Activated CD8-positive, alpha-beta memory T cell treated with anti-CD3 and anti-CD28 coated beads, Interleukin-2, amount 50 U/mL, for 1 hour (primary cell): ENCODE data around the gene CARD9.

ENCODE experiments used
- DNase-seq: peaks from one replicate; pipeline ENCODE4 v3.0.0-alpha.2; 2020; ENCODE audit errors: extremely low read depth

Gene CARD9

DNA sequence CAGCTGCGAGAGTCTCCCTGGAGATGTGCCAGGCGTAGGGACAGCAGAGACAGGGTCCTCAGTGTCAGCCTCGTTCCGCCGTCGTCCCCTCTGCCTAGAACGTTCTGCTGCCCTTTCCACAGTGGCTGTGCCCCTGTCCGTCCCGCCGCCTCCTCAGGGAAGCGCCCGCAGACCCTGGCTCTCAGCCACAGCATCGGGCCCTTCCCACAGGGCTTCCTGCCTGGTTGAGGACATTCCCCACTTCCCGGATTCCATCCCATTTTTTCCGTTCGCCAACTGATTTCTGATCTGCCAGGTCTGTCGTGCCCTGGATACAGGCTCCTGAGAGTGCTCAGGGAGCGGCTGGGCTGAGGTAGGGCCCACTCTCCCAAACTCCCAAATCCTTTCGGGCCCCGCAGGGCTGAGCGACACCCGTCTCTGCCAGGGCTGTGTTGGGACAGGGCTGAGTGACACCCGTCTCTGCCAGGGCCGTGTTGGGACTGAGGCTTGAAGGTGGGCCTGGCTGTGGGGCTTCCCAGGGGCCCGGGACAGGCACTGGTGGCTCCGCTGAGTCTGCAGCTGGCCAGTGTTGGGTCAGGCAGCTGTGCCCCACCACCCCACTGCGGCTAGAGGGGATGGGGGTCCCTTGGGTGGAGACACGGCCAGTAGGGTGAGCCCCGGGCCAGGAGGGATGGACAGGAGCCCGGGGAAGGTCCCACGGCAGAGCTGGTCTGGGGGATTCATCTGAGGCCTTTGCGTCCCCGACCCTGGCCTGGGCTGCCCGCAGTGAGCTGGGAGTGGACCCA, 25.8 kb downstream of the CARD9 start:
- DNase-seq = no peak

DNA sequence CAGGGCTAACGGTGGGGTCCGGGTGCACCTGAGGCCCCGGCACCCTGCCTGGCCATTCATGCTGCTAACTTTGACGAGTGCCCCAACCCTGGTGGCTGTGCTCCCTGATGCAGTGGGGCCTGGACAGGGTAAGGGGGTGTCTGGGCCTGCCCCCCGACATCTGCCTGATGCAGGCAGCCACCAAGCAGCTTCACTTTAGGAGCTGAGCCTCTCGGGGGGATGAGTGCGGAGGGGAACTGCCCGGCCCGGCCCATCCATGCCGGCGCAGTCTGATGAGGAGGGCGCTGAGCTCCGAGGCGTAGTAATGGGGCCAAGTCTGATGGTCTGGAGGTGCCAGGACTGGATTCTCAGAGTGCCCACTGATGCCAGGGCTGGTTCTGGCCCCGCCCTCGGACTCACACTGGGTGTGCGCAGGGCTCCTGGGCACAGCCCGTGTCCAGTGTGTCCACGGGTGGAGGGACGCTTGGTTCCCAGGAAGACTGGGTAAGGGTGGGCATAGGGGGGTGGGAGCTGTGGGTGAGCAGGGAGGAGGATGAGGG, 26.5 kb downstream of the CARD9 start:
- no peak for DNase-seq

DNA sequence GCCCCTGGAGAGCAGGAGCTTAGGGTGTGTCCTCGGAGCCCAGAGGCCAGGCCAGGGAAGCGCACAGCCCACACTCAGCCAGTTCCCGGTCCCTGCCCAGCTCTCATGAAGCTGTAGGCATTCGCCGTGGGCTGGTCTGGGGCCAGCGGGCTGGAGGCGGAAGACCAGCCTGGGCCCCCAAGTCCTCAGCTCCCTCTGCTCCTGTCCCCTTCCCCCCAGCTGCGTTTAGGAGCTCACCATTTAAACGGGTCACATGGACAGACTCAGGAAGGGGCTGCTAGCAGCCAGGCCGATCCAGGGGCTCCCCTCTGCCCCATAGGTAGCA, 27.4 kb downstream of the CARD9 start:
- DNase-seq = no peak

DNA sequence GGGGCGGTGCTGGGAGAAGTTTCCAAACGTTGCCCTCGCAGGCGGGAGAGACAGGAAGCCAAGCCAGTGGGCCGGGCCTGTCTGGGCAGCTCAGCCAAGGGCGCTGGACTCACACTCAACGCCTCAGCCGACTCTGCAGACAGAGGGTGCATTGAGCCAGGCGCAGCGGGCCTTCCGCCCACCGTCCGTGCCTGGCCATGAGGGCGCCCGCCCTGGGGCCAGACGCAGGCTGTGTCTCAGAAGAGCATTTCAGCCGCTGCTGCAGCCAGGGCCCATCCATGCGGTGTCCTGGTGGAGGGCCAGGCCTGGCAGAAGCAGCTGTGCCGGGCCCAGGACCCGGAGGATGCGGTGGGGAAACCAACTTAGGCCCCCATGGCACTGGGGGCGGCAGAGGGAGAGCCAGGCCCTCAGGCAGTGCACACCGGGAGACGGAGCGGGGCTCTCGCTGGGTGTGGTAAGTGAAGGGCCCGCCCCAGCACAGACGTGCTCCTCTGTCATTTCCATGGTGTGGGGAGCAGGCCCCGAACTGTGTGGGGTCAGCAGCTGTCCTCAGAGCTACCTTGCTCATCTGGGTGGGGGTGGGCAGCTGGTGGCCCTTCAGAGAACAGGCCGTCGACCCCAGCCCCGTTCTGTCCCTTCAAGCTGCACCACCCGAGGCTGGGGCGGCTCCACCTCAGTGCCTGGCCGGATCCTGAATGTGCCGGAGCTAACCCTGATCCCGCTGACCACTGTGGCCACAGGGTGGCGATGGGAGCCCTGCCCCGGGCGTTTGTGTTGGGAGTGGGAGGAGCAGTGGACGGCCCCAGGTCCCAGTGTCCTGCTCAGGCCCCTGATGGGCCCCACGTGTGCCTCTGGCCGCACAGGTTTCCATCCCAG, 27.9 kb downstream of the CARD9 start:
- DNase-seq = no peak

DNA sequence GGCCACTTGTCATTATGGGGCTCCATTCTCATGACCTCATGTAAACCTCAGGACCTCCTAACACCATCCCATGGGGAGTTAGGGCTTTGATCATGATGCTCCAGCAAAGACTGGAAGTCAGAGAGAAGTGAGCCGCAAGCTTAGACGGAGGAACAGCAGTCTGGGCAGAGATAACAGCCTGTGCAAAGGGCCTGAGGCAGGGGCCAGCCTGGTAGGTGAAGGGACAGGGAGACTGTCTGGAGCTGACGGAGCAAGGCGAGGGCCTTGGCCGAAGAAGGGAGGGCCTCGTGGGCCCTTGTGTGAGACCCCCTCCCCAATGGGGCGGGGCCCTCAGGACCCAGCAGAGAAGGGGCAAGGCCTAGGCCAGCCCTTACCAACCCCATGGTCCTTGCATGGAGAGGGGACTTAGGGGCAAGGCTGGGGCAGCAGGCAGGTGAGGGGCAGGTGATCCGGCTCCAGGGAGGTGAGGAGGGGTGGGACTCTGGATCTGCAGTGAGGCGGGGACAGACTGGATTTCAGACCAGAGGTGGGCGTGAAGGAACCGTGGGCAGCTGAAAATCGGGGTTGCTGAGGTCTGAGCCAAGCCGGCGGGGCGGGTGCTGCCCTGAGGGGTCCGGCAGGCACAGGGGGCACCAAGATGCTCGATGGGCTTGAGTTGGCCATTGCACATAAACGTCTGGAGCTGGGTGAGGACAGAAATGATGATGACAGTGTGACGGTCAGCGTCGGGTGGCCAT, 28.8 kb downstream of the CARD9 start:
- DNase-seq = no peak

DNA sequence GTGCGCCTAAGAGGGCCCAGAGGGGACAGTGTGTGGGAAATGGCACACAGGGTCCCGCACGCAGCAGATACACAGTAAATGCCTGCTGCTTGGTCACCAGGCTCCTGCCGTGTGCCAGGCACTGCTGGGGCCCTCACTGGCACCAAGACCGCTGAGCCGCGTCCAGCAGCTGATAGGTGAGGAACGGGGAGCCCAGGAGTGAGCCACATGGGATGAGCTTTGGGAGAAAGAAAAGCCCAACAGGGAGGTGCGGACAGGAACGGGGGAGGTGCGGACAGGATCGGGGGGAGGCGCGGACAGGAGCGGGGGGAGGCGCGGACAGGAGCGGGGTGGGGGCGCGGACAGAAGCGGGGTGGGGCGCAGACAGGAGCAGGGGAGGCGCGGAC, 29.6 kb downstream of the CARD9 start:
- no peak for DNase-seq

DNA sequence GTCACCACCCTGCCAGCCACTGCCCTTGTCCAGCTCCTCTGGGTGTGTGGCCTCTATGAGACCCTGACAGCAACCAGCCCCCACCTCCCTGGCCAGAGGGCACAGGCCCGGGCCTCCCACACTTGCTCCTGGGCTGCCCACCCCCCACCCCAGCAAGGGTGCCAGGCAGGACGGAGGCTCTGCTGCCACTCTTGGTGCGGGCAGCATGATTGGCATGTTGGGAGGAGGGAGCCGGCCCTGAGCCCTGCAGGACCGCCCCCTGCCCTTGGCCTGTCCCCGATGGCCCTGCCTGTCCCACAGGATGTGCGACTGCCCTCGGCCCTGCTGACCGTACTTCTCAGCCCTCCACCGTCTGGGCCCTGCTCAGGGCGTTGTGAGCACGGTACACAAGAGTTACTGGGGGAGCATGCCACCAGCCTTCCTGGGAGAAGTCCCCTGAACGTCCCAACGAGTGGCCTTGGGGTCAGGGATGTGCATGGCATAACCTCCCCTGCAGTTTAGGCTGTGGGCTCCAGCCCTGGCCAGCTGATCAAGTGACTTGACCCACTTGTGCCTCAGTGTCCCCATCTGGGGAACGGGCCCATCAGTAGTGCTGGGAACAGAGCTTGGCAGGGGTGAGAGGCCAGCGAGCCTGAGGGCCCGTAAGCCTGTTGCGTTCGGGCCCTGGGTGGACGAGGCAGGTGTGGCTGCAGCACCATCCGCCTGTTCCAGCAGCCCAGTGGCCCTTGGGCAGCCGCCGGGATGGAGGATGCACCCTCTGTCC, 30.2 kb downstream of the CARD9 start:
- no peak for DNase-seq

DNA sequence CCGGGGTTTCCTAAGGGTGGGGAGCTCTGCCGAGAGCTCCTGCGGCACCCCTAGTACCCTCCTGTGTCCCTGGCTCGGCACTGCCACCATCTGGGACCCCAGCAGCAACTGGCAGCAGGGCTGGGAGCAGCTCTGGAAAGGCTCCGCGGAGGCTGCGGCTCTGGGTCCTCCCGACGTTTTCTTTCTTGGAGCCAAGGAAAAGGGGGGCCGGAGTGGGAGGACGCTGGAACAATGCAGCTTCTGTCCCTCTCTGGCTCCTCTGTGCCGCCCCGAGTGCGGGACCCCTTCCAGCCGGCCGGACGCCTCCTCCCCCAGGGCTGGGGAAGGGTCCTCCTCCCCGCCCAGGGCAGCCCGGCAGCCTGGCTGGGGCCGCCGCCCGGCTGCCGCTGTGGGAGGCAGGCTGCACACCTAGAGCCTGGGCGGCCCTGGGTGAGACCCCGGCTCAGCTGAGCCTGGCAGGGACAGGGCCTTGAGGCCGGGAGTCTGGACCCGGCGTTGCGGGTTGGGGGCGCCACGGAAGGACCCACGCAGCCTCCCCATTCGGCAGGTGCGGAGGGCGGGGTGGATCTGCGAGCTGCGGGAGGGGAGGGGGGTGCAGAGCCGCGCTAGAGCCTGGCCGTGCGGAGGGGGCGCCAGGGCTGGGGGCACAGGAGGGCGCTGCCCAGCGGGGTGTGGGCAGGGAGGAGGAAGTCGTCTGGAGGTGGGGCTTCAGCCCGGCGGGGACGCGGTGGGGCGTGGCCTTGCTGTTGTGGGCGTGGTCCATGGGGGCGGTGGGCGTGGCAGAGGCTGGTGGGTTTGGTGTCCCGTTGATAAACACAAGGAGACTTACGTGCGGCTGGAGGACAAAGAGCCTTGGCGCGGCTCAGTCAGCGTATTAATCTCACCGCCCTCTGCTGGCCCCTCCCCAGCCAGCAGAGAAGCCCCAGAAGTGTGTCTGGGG, 31.0 kb downstream of the CARD9 start:
- DNase-seq = no peak

DNA sequence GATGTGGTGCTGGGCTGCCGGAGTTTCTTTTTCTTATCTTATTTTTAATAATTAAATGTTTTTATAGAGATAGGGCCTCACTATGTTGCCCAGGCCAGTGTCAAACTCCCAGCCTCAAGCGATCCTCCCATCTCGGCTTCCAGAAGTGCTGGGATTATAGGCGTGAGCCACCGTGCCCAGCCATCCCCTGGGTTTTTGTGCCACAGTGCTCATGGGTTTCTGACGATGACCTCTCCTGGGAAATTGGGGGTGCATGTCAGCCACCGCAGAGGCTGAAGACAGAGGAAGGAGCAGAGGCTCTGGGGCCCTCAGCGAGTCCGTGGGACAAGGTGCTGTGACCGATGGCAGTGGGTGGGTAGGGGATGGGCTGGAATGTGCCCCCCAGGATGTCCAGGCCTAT, 31.7 kb downstream of the CARD9 start:
- no peak for DNase-seq

DNA sequence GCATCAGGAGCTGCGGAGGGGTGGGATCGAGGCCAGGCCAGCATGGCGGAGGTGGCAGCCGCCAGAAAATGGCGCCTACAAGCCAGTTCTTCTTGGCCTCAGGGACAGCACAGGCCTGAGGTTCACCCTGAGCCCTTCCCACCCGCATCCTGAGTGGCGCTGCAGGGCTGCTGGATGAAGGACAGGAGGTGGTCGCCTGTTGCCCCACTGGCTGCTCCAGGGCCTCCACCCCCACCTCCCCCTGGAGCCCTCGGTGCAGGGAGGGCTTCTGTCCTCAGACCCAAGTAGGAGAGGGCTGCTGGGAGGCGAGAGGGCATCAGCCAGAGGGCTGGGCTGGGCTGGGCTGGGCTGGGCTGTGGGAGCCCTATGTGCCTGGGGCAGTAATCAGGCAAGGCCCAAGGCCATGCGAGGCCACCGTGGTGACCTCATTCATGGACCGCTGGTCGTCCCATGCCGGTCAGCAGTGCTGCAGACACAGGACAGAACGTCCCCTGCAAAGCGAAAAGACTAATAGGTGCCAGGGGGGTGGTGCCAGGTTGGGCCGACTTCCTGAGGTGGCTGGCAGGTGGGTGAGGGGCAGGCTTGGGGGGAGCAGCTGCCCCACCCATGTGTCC, 32.3 kb downstream of the CARD9 start:
- DNase-seq = no peak

DNA sequence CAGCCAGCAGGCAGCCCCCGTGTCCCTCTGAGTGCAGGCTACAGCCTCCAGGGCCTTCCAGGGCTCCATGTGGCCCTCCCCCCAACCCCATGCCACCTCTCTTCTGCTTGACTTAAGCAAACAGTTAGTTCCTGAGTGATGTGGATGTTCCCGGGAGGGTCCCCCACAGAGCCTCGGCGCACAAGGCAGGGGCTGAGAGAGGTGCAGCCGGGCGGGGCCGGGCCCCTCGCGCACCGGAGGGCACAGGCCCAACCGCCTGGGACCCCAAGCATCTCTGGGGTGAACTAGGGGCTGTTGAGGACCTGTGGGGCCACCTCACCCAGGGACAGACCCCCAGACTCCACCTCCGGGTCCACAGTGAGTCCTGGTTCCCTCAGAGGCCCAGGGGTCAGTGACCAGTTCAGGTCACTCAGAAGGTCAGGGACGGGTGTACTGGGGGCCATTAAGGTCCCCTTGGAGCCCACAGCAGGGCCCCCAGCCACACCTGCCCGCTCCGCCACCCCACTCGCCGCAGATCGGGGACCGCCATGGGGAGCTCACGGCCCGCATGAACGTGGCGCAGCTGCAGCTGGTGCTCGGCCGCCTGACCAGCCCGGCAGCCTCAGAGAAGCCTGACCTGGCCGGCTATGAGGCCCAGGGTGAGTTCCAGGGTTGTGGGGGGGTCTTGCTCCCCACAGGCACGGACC, 33.0 kb downstream of the CARD9 start:
- DNase-seq = no peak

DNA sequence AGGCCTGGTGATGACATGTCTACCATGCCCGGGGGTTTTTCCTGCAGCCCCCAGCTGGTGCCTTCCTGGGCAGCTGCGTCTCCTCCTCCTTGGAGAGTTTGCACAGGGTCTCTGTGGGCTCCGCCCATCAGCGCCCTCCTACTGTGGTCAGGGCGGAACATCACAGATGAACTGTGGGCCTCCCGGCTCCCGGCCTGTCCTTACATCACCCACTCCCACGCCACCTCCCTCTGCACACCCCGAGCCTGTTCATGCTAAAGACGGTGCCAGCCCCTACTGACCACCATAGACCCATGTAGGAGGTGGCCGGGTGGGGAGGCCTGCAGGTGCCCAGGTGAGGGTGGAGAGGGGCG, 33.5 kb downstream of the CARD9 start:
- DNase-seq = no peak

DNA sequence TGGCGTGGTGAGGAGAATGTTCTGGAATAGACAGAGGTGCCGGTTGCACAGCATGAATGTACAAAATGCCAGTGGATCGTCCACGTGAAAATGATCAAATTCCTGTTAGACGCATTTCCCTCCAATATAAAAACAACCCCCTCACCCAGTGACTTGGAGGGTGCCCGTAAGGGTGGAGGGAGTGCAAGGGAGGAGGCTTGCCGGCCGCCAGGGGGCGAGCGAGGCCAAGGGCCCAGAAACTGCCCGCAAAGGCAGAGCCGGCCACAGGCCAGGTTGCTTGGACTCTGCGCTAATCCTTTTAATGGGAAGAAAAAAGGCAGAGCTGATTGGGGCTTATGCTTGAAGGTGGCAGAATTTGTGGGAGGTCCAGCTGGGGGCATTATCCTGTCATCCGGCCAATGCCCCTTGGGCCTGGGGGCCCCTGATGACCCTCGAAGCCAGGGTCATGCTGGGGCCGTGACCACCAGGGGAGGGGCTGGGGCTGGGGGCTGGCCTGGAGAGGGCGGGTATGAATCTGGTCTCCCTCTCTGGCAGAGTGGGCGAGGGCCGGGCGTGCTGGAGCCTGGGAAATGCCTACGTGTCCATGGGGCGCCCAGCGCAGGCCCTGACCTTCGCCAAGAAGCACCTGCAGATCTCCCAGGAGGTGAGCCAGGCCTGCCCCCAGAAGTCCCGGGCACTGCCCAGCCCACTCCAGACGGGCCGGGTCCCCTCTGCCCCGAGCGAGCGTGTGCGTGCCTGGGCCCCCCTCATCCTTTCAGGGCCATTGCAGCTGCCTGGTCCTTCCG, 34.1 kb downstream of the CARD9 start:
- DNase-seq = no peak

DNA sequence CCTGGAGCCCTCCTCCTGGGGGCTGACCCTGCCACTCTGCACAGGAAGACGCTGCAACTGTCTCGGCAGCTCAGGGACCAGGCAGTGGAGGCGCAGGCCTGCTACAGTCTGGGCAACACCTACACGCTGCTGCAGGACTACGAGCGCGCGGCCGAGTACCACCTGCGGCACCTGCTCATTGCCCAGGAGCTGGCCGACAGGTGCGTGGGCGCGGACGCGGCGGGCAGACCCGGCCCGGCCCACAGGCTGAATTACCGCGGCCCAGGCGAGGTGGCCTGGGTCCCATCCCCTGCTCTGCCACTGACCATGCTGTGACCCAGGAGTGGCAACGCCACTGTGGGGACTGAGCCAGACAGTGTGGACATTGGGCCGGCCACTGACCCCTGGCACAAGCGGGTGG, 35.0 kb downstream of the CARD9 start:
- DNase-seq = no peak

DNA sequence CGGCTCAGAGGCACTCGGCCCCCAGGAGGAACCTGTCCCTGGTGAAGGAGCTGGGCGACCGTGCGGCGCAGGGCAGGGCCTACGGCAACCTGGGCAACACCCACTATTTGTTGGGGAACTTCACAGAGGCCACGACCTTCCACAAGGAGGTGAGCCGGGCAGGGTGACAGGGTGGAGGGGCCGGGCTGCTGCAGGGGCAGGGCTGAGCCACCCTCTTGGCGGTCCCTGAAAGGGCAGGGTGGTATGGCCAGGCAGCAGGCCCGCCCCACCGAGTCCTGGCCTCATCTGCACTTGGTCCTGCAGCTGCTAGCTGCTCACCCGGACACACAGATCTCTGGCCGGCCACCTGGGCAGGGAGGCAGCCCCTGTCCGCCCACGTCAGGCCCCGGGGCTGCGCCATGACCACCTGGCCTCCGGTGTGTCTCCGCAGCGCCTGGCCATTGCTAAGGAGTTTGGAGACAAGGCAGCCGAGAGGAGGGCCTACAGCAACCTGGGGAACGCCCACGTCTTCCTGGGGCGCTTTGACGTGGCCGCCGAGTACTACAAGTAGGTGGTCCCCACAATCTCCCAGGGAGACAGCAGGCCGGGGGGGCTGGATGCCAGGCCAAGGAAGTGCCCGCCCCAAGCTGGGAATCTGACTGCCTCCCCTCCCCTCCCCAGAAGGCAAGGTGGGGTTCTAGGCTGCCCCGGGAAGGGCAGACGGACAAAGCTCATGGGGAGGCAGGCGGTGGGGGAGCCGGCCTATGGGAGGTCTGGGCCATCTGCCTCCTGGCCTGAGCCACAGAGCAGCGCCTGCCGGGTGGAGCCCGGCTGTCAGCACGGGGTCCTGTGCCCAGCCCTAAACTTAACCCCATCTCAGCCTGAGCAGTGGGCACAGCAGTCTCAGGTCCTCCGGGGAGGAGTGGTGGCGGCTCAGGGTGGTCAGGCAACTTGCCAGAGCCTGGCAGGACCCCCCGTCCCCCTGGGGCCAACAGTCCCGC, 35.8 kb downstream of the CARD9 start:
- no peak for DNase-seq

DNA sequence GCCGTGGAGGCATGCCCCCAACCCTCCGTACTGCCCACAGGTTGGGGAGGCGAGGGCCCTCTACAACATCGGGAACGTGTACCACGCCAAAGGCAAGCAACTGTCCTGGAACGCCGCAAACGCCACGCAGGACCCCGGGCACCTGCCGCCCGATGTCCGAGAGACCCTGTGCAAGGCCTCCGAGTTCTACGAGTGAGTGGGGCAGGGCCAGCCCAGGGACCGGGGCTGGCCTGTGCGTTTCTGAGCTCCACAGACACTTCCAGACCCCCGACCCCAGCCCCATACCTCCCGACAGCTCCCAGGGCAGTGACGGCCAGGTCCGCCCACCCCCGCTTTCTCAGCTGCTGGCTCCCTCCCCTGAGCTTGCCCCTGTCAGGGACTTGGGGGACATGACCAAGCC, 36.6 kb downstream of the CARD9 start:
- no peak for DNase-seq

DNA sequence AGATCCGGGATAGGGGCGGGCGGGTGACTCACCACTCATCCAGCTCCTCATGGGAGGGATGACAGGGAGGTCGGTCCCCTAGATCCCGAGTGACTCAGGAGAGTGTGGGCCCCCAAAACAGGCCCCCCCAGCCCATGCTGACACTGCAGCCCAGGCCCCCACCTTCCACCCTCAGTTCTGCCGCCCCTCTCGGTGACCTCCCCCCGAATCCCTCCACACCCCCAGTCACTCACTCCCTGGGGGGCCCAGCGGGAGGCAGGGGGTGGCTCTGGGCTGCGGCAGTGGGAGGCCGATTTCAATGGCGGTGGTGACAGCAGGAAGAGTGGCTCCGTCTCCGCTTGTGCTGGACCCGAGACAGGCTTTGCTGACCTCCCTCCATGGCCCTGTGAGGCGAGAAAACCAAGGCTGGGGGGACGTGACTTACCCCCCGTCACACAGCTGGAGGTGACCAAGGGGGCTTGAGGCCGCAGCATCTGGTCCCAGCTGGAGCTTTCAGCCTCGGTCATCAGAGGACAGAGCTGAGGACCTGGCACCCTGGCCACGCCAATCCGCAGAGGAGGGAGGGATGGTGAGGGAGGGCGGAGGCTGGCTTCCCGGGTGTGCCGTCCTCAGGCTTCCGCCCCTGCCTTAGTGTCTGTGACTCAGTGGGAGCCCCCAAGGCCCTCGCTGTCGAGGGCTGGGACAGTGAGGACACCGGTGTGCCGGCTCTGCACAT, 37.2 kb downstream of the CARD9 start:
- DNase-seq = no peak
